Measurements from ENCODE around the gene CHCHD10. TPM values are rescaled to one million over a fixed set of nuclear protein-coding genes. Genes with fewer than 3 reads are reported as not detected.

Gene CHCHD10
- total and polyA plus RNA-seq, 2 experiments from 2014 or later, result 1.6 to 22.3 TPM

DNA sequence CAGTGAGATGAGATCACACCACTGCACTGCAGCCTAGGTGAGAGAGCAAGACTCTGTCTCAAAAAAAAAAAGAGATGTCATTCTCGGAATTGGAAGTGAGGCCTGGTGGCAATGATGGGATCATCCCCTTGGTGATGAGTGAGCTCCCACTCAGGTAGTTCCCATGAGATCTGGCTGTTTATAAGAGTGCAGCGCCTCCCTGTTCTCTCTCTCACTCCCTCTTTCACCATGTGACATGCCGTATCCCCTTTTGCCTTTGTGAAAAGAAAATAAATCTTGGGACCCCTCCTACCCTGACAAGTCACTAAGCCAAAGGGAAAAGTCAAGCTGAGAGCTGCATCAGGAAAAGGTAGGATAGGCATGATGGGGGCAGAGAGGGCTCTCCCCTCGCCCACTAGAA is 45.6 kb downstream of the CHCHD10 start:
- no peaks in the 10 kb centered on the region for H3K9me3 ChIP-seq (ENCODE audit: low read depth)
- in situ Hi-C loops (cut with MboI), result no loop called here
- no peaks in the 10 kb centered on the region for H3F3A ChIP-seq (ENCODE audit: insufficient read depth)
- TF ChIP-seq EZH2phosphoT487 (IDR thresholded peaks at IDR 0.05; ENCODE audit: insufficient read depth, low read depth) (no peak), EZH2 (IDR thresholded peaks at IDR 0.05; ENCODE audit: insufficient read depth, poor library complexity, severe bottlenecking) (no peak)
- no peaks in the 10 kb centered on the region for H3K79me2 ChIP-seq (ENCODE audit: insufficient read depth)
- DNase-seq, result no peak
- H3K27me3 ChIP-seq (replicated peaks; ENCODE audit: insufficient read depth), result no peaks in the 10 kb centered on the region
- H3K27ac ChIP-seq, result no peak overlapping the region
- no peak overlapping the region for H2AFZ ChIP-seq
- H3K4me2 ChIP-seq (ENCODE audit: unreplicated experiment), result no peak overlapping the region
- H3K4me1 ChIP-seq (ENCODE audit: insufficient read depth), result peaks cover 3% of the 10 kb centered on the region; the same call in 1 of the 2 replicates
- no peaks in the 10 kb centered on the region for H4K20me1 ChIP-seq (ENCODE audit: insufficient read depth)
- WGBS, 2 experiments (ENCODE audit: low coverage in 1 of 2, low lambda C conversion rate in 2 of 2, missing lambda C conversion rate in 2 of 2), result 38 to 41% methylated on average over 4 of the region's 4 CpGs
- no peaks in the 10 kb centered on the region for H3K9me2 ChIP-seq (ENCODE audit: insufficient read depth)
- H3K36me3 ChIP-seq (ENCODE audit: low read depth), result no peaks in the 10 kb centered on the region
- H3K9ac ChIP-seq, result no peak overlapping the region
- H3K4me3 ChIP-seq, result no peak overlapping the region

DNA sequence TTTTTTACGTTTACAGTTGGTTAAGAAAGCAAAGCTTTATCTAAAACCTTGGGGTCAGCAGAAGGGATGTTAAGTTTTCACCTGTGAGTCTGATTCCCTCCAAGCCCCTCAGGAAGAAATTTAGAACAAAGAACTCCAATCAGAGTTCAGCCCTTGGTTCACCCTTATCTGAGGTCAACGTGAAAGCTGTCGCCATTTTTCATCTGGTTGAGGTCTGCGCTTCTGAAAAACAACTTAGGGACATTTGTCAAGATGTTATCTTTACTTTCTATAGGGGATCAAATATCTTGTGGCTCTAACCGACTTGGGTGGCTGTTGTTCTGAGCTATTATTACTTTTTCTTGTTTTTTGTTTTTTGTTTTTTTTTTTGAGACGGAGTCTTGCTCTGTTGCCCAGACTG is 46.9 kb downstream of the CHCHD10 start:
- H3K4me3 ChIP-seq, result no peak overlapping the region
- DNase-seq, result no peak
- H3K27me3 ChIP-seq (replicated peaks; ENCODE audit: insufficient read depth), result no peaks in the 10 kb centered on the region
- no peaks in the 10 kb centered on the region for H3K36me3 ChIP-seq (ENCODE audit: low read depth)
- H3K9me3 ChIP-seq (ENCODE audit: low read depth), result no peaks in the 10 kb centered on the region
- H3K9ac ChIP-seq, result no peak overlapping the region
- H2AFZ ChIP-seq, result no peak overlapping the region
- H3K4me2 ChIP-seq (ENCODE audit: unreplicated experiment), result no peak overlapping the region
- peaks cover 6% of the 10 kb centered on the region; the same call in 1 of the 2 replicates for H3K79me2 ChIP-seq (ENCODE audit: insufficient read depth)
- H3K27ac ChIP-seq, result no peak overlapping the region
- H3F3A ChIP-seq (ENCODE audit: insufficient read depth), result no peaks in the 10 kb centered on the region
- WGBS, 2 experiments (ENCODE audit: low coverage in 1 of 2, low lambda C conversion rate in 2 of 2, missing lambda C conversion rate in 2 of 2), result 51 to 56% methylated on average over 6 of the region's 6 CpGs
- no peaks in the 10 kb centered on the region for H3K9me2 ChIP-seq (ENCODE audit: insufficient read depth)
- in situ Hi-C loops (cut with MboI), result no loop called here
- H3K4me1 ChIP-seq (ENCODE audit: insufficient read depth), result peaks cover 3% of the 10 kb centered on the region; the same call in 1 of the 2 replicates
- TF ChIP-seq EZH2 (IDR thresholded peaks at IDR 0.05; ENCODE audit: insufficient read depth, poor library complexity, severe bottlenecking) (no peak), EZH2phosphoT487 (IDR thresholded peaks at IDR 0.05; ENCODE audit: insufficient read depth, low read depth) (no peak)
- H4K20me1 ChIP-seq (ENCODE audit: insufficient read depth), result no peaks in the 10 kb centered on the region

DNA sequence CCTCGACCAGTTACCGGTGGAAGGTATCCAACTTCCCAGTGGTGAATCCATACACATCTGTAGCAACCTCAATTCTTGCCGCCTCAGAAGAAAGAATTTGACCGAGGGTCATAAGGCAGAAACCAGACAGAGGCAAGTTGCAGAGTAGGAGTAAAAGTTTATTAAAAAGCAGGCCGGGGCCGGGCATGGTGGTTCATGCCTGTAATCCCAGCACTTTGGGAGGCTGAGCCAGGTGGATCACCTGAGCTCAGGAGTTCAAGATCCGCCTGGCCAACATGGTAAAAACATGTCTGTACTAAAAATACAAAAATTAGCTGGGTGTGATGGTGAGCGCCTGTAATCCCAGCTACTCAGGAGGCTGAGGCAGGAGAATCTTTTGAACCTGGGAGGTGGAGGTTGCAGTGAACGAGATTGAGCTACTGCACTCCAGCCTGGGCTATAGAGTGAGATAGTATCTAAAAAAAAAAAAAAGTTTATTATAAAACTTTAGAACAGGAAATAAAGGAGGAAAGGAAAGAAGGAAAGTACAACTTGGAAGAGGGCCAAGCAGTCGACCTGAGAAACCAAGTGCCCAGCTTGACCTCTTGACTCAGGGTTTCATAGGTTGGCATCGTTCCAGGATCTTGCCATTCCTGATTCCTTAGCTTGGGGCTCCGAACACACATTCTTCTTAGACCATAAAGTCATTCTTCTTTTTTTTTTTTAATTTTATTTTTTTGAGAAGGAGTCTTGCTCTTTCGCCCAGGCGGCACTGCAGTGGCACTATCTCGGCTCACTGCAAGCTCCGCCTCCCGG is 49.2 kb downstream of the CHCHD10 start:
- no peak overlapping the region for H3K4me2 ChIP-seq (ENCODE audit: unreplicated experiment)
- H3F3A ChIP-seq (ENCODE audit: insufficient read depth), result no peaks in the 10 kb centered on the region
- H3K4me3 ChIP-seq, result no peak overlapping the region
- peaks cover 3% of the 10 kb centered on the region; the same call in 1 of the 2 replicates for H3K4me1 ChIP-seq (ENCODE audit: insufficient read depth)
- no peaks in the 10 kb centered on the region for H3K36me3 ChIP-seq (ENCODE audit: low read depth)
- H3K27me3 ChIP-seq (replicated peaks; ENCODE audit: insufficient read depth), result no peaks in the 10 kb centered on the region
- no peaks in the 10 kb centered on the region for H3K9me2 ChIP-seq (ENCODE audit: insufficient read depth)
- H2AFZ ChIP-seq, result no peak overlapping the region
- H3K79me2 ChIP-seq (ENCODE audit: insufficient read depth), result peaks cover 6% of the 10 kb centered on the region; the same call in 1 of the 2 replicates
- H3K9ac ChIP-seq, result no peak overlapping the region
- H3K27ac ChIP-seq, result no peak overlapping the region
- in situ Hi-C loops (cut with MboI), result no loop called here
- H3K9me3 ChIP-seq (ENCODE audit: low read depth), result no peaks in the 10 kb centered on the region
- no peaks in the 10 kb centered on the region for H4K20me1 ChIP-seq (ENCODE audit: insufficient read depth)
- WGBS, 2 experiments (ENCODE audit: low coverage in 1 of 2, low lambda C conversion rate in 2 of 2, missing lambda C conversion rate in 2 of 2), result 75 to 81% methylated on average over 12 to 17 of the region's 17 CpGs
- DNase-seq, result no peak
- no peak for TF ChIP-seq EZH2phosphoT487 (IDR thresholded peaks at IDR 0.05; ENCODE audit: insufficient read depth, low read depth)
- no peak for TF ChIP-seq EZH2 (IDR thresholded peaks at IDR 0.05; ENCODE audit: insufficient read depth, poor library complexity, severe bottlenecking)

DNA sequence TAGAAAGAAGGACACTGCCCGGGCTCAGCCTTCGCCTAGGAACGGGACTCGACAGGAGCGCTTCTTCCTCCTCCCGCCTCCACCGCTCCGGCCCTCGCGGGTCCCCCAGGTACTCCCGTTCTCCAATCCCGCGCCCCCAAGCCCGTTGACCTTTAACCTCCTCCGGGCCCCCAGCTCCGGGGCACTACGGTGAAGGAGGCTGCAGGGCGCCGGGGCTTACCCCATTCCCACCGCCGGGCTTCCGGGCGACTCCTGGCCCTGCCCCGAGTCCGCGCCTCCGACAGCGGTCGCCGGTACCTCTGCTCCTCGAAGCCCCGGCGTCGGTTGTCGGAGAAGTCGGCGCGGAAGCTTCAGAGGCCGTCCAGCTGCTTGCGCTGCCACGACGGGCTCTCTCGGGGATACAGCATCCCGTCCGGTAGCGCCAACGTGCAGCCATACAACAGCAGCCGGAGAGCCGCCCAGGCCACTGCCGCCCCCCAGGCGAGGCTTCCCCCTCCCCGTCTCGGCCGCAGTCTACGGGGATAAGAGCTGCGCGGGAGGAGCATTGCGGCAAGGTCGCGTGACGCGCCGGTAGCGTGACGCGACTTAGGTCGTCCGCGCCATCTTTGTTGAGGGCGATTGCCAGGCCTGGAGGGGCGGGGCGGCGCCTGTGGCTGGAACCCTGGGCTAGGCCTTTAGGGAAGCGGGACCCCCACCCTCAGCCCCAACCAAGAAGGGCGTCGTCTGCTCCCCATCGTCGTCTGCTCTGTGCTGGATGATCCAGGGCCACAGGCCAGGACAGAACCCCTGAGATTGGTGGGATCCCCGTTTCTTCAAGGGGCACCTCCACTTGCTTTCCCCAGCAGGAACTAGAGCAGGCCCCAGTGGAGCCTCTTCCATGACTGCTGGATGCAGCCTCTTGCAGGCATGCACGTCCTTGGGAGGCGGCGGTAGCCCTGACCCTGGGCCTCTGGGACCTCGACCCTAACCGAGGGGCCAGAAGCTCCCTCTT is 50.7 kb downstream of the CHCHD10 start:
- peak overlapping the region; percentile 88 for H3K9ac ChIP-seq
- peak overlapping the region; percentile 64 for H3K4me2 ChIP-seq (ENCODE audit: unreplicated experiment)
- H3K36me3 ChIP-seq (ENCODE audit: low read depth), result no peaks in the 10 kb centered on the region
- no peaks in the 10 kb centered on the region for H3K27me3 ChIP-seq (replicated peaks; ENCODE audit: insufficient read depth)
- H4K20me1 ChIP-seq (ENCODE audit: insufficient read depth), result no peaks in the 10 kb centered on the region
- peak overlapping the region; percentile 88 for H3K4me3 ChIP-seq
- no peaks in the 10 kb centered on the region for H3K9me2 ChIP-seq (ENCODE audit: insufficient read depth)
- peak; percentile 95 for DNase-seq
- no peak for TF ChIP-seq EZH2 (IDR thresholded peaks at IDR 0.05; ENCODE audit: insufficient read depth, poor library complexity, severe bottlenecking)
- peaks cover 6% of the 10 kb centered on the region; the same call in 1 of the 2 replicates for H3K79me2 ChIP-seq (ENCODE audit: insufficient read depth)
- H3K9me3 ChIP-seq (ENCODE audit: low read depth), result no peaks in the 10 kb centered on the region
- H3K27ac ChIP-seq, result peak overlapping the region; percentile 33
- WGBS, 2 experiments (ENCODE audit: low coverage in 1 of 2, low lambda C conversion rate in 2 of 2, missing lambda C conversion rate in 2 of 2), result 5 to 7% methylated on average over 71 to 84 of the region's 84 CpGs
- in situ Hi-C loops (cut with MboI), result no loop called here
- no peaks in the 10 kb centered on the region for H3F3A ChIP-seq (ENCODE audit: insufficient read depth)
- H2AFZ ChIP-seq, result peak overlapping the region; percentile 95
- peaks cover 3% of the 10 kb centered on the region; the same call in 1 of the 2 replicates for H3K4me1 ChIP-seq (ENCODE audit: insufficient read depth)

Other genes with a start within 250 kb of the CHCHD10 start
- not detected in 2 replicates for gene IGLL1, start 187.7 kb downstream of the CHCHD10 start, total RNA-seq (2014; rRNA removed; shearing (Covaris generic))
- not detected in 2 replicates for gene IGLL1, start 187.7 kb downstream of the CHCHD10 start, polyA plus RNA-seq (2016; fragmentation: Nextera tagmentation; extraction: Ambion mirVana)
- gene DRICH1, start 135.7 kb downstream of the CHCHD10 start, total RNA-seq (2014; rRNA removed; shearing (Covaris generic)), result not detected in 2 replicates
- not detected in 2 replicates for gene DRICH1, start 135.7 kb downstream of the CHCHD10 start, polyA plus RNA-seq (2016; fragmentation: Nextera tagmentation; extraction: Ambion mirVana)
- not detected in 2 replicates for gene RGL4, start 77.0 kb downstream of the CHCHD10 start, total RNA-seq (2014; rRNA removed; shearing (Covaris generic))
- 0.06 and 0.49 TPM in 2 replicates for gene RGL4, start 77.0 kb downstream of the CHCHD10 start, polyA plus RNA-seq (2016; fragmentation: Nextera tagmentation; extraction: Ambion mirVana)
- gene ZNF70, start 16.9 kb downstream of the CHCHD10 start, total RNA-seq (2014; rRNA removed; shearing (Covaris generic)), result 2.5 and 3.3 TPM in 2 replicates
- gene ZNF70, start 16.9 kb downstream of the CHCHD10 start, polyA plus RNA-seq (2016; fragmentation: Nextera tagmentation; extraction: Ambion mirVana), result 1.0 and 1.2 TPM in 2 replicates
- not detected in 2 replicates for gene VPREB3, start 13.5 kb downstream of the CHCHD10 start, total RNA-seq (2014; rRNA removed; shearing (Covaris generic))
- gene VPREB3, start 13.5 kb downstream of the CHCHD10 start, polyA plus RNA-seq (2016; fragmentation: Nextera tagmentation; extraction: Ambion mirVana), result not detected in 2 replicates
- 0.13 TPM in 1 of 2 replicates, not detected in the other for gene C22orf15, start 5.0 kb downstream of the CHCHD10 start, total RNA-seq (2014; rRNA removed; shearing (Covaris generic))
- gene C22orf15, start 5.0 kb downstream of the CHCHD10 start, polyA plus RNA-seq (2016; fragmentation: Nextera tagmentation; extraction: Ambion mirVana), result 0.41 and 0.54 TPM in 2 replicates
- 2.9 and 18.2 TPM in 2 replicates for gene MMP11, start 4.9 kb upstream of the CHCHD10 start, total RNA-seq (2014; rRNA removed; shearing (Covaris generic))
- 1.3 and 2.5 TPM in 2 replicates for gene MMP11, start 4.9 kb upstream of the CHCHD10 start, polyA plus RNA-seq (2016; fragmentation: Nextera tagmentation; extraction: Ambion mirVana)
- 34.9 and 63.9 TPM in 2 replicates for gene SMARCB1, start 19.0 kb upstream of the CHCHD10 start, total RNA-seq (2014; rRNA removed; shearing (Covaris generic))
- gene SMARCB1, start 19.0 kb upstream of the CHCHD10 start, polyA plus RNA-seq (2016; fragmentation: Nextera tagmentation; extraction: Ambion mirVana), result 85.2 and 85.4 TPM in 2 replicates
- 1.2 and 2.3 TPM in 2 replicates for gene DERL3, start 71.0 kb upstream of the CHCHD10 start, total RNA-seq (2014; rRNA removed; shearing (Covaris generic))
- 0.73 and 0.76 TPM in 2 replicates for gene DERL3, start 71.0 kb upstream of the CHCHD10 start, polyA plus RNA-seq (2016; fragmentation: Nextera tagmentation; extraction: Ambion mirVana)
- gene SLC2A11, start 89.9 kb upstream of the CHCHD10 start, total RNA-seq (2014; rRNA removed; shearing (Covaris generic)), result 8.5 and 16.6 TPM in 2 replicates
- gene SLC2A11, start 89.9 kb upstream of the CHCHD10 start, polyA plus RNA-seq (2016; fragmentation: Nextera tagmentation; extraction: Ambion mirVana), result 5.7 and 6.1 TPM in 2 replicates
- 262 and 335 TPM in 2 replicates for gene MIF, start 126.4 kb upstream of the CHCHD10 start, total RNA-seq (2014; rRNA removed; shearing (Covaris generic))
- 2,233 and 2,246 TPM in 2 replicates for gene MIF, start 126.4 kb upstream of the CHCHD10 start, polyA plus RNA-seq (2016; fragmentation: Nextera tagmentation; extraction: Ambion mirVana)
- gene GSTT2B, start 193.2 kb upstream of the CHCHD10 start, total RNA-seq (2014; rRNA removed; shearing (Covaris generic)), result 5.3 and 8.7 TPM in 2 replicates
- 13.7 and 15.6 TPM in 2 replicates for gene GSTT2B, start 193.2 kb upstream of the CHCHD10 start, polyA plus RNA-seq (2016; fragmentation: Nextera tagmentation; extraction: Ambion mirVana)
- not detected in 2 replicates for gene DDTL, start 198.9 kb upstream of the CHCHD10 start, total RNA-seq (2014; rRNA removed; shearing (Covaris generic))
- 1.3 and 2.4 TPM in 2 replicates for gene DDTL, start 198.9 kb upstream of the CHCHD10 start, polyA plus RNA-seq (2016; fragmentation: Nextera tagmentation; extraction: Ambion mirVana)
- gene DDT, start 206.5 kb upstream of the CHCHD10 start, total RNA-seq (2014; rRNA removed; shearing (Covaris generic)), result 80.8 and 96.1 TPM in 2 replicates
- gene DDT, start 206.5 kb upstream of the CHCHD10 start, polyA plus RNA-seq (2016; fragmentation: Nextera tagmentation; extraction: Ambion mirVana), result 163 and 164 TPM in 2 replicates
- 0.65 and 2.1 TPM in 2 replicates for gene GSTT2, start 212.2 kb upstream of the CHCHD10 start, total RNA-seq (2014; rRNA removed; shearing (Covaris generic))
- gene GSTT2, start 212.2 kb upstream of the CHCHD10 start, polyA plus RNA-seq (2016; fragmentation: Nextera tagmentation; extraction: Ambion mirVana), result 1.2 and 1.4 TPM in 2 replicates
- not detected in 2 replicates for gene GSTT4, start 237.5 kb upstream of the CHCHD10 start, total RNA-seq (2014; rRNA removed; shearing (Covaris generic))
- not detected in 2 replicates for gene GSTT4, start 237.5 kb upstream of the CHCHD10 start, polyA plus RNA-seq (2016; fragmentation: Nextera tagmentation; extraction: Ambion mirVana)
- gene CABIN1, start 243.3 kb upstream of the CHCHD10 start, total RNA-seq (2014; rRNA removed; shearing (Covaris generic)), result 21.5 and 28.7 TPM in 2 replicates
- 10.6 and 14.3 TPM in 2 replicates for gene CABIN1, start 243.3 kb upstream of the CHCHD10 start, polyA plus RNA-seq (2016; fragmentation: Nextera tagmentation; extraction: Ambion mirVana)

Data from GM23248 (cell line).